COR-L47 (cell line): Measurements from ENCODE around the gene ADCY9.
A peak's percentile ranks its signal among the peaks of the same experiment; 100 is the strongest.
"Not testable (repeated sequence)": the region's sequence is repeated elsewhere in the genome, so short reads cannot be mapped to it uniquely, and the experiment has no call there.

Experiments used
- DNase-seq: peaks from one replicate; lab custom pipeline; 2025; lab: John Stamatoyannopoulos, UW

The ADCY9 gene

GRCh38 chr16:3971706-3972105, 144.5 kb downstream of the ADCY9 start:
- no peak for DNase-seq

GRCh38 chr16:3971261-3971660, 145.0 kb downstream of the ADCY9 start:
- DNase-seq: no peak

GRCh38 chr16:3968551-3968950, 147.7 kb downstream of the ADCY9 start:
- no peak for DNase-seq

- no peak for DNase-seq
These were observed 149.6 kb downstream of the ADCY9 start for GRCh38 chr16:3966681-3967080.

GRCh38 chr16:3965781-3966582, 150.3 kb downstream of the ADCY9 start:
- DNase-seq: no peak

- no peak for DNase-seq
These were observed 150.9 kb downstream of the ADCY9 start for GRCh38 chr16:3965306-3965705.

GRCh38 chr16:3964686-3965290, 151.5 kb downstream of the ADCY9 start:
- no peak for DNase-seq

GRCh38 chr16:3963886-3964685, 152.2 kb downstream of the ADCY9 start:
- no peak for DNase-seq

GRCh38 chr16:3963203-3963602, 153.0 kb downstream of the ADCY9 start:
- no peak for DNase-seq

- no peak for DNase-seq
These were observed 154.8 kb downstream of the ADCY9 start for GRCh38 chr16:3961449-3961849.

GRCh38 chr16:3959926-3960590, 156.2 kb downstream of the ADCY9 start:
- DNase-seq: not testable (repeated sequence)

- no peak for DNase-seq
These were observed 157.1 kb downstream of the ADCY9 start for GRCh38 chr16:3959148-3959547.

GRCh38 chr16:3957344-3957980, 158.8 kb downstream of the ADCY9 start:
- DNase-seq: no peak

GRCh38 chr16:3954411-3954921, 161.8 kb downstream of the ADCY9 start:
- peak; percentile 42 for DNase-seq

GRCh38 chr16:3953728-3954410, 162.4 kb downstream of the ADCY9 start:
- DNase-seq: no peak

- no peak for DNase-seq
These were observed 163.5 kb downstream of the ADCY9 start for GRCh38 chr16:3952737-3953131.

- DNase-seq: no peak
These were observed 164.1 kb downstream of the ADCY9 start for GRCh38 chr16:3951861-3952736.

GRCh38 chr16:3951380-3951779, 164.9 kb downstream of the ADCY9 start:
- not testable (repeated sequence) for DNase-seq

- no peak for DNase-seq
These were observed 165.7 kb downstream of the ADCY9 start for GRCh38 chr16:3950343-3951193.
